K562 (cell line): ENCODE results near the gene CRAT. TPM values are rescaled to one million over a fixed set of nuclear protein-coding genes. Genes with fewer than 3 reads are reported as not detected.

Experiments
- ATF1 ChIP-seq, 2 experiments: fragments of 450-650 bp in 1 of 2; IDR thresholded peaks; 2 replicates each; pipeline ENCODE4 v1.6.1; 2016; ENCODE audit warnings: missing compliant biosample characterization in 1 of 2, missing genetic modification characterization in 1 of 2
- EGR1 ChIP-seq: fragments of 450-650 bp; conservative IDR thresholded peaks from 2 replicates; pipeline ENCODE4 v1.6.1; 2017; ENCODE audit warnings: mild to moderate bottlenecking
- GTF2F1 ChIP-seq: IDR thresholded peaks from 2 replicates; pipeline ENCODE4 v1.6.1; 2011; ENCODE audit warnings: low read depth, low read length, improper control_type of control experiment
- POLR2AphosphoS5 ChIP-seq: IDR thresholded peaks from 2 replicates; pipeline ENCODE4 v1.6.1; 2011; ENCODE audit warnings: mild to moderate bottlenecking, low read depth, low read length, moderate library complexity; ENCODE audit not compliant: control insufficient read depth, insufficient read depth
- PTTG1 ChIP-seq: fragments of 450-650 bp; IDR thresholded peaks from 2 replicates; pipeline ENCODE4 v1.6.1; 2016; ENCODE audit warnings: low read depth, mild to moderate bottlenecking, missing genetic modification characterization, missing compliant biosample characterization
- RBM34 ChIP-seq: fragments of 200-400 bp; formaldehyde crosslinking; IDR thresholded peaks from 2 replicates; pipeline ENCODE4 v1.6.1; 2018; ENCODE audit warnings: low read length, borderline replicate concordance; ENCODE audit not compliant: insufficient read depth
- SMARCA4 ChIP-seq: fragments of 450-650 bp; IDR thresholded peaks from 2 replicates; pipeline ENCODE4 v1.6.1; 2016
- TCFL5 ChIP-seq: fragments of 250-450 bp; sonication (Bioruptor Pico); conservative IDR thresholded peaks from 2 replicates; pipeline ENCODE4 v1.6.1; 2021; ENCODE audit warnings: mild to moderate bottlenecking, moderate library complexity, matching md5 sums
- ZNF3 ChIP-seq: fragments of 250-450 bp; sonication (Bioruptor Pico); IDR thresholded peaks from 2 replicates; pipeline ENCODE4 v1.5.0; 2021; ENCODE audit warnings: mild to moderate bottlenecking, moderate library complexity
- ZNF77 ChIP-seq: fragments of 250-450 bp; sonication (Bioruptor Pico); IDR thresholded peaks from 2 replicates; pipeline ENCODE4 v1.5.0; 2020
- ZNF830 ChIP-seq: fragments of 250-450 bp; sonication (Bioruptor Pico); IDR thresholded peaks from 2 replicates; pipeline ENCODE4 v1.5.0; 2021; ENCODE audit warnings: mild to moderate bottlenecking
- polyA plus RNA-seq, 8 experiments: library from polyadenylated mRNA; depleted of rRNA in 4 of 8; stranded (reverse) in 5 of 8; unstranded in 3 of 8; fragments of >200 nt; fragmentation: Nextera tagmentation in 2 of 8; fragmentation: Illumina TruSeq in 1 of 8; extraction: Ambion mirVana in 2 of 8; extraction: Trizol in 1 of 8; gene quantifications; 2 replicates each; pipeline versions ENCODE4 v1.2.1 to v1.2.3, GENCODE V29; 2011 to 2014; ENCODE audit warnings: inconsistent platforms in 1 of 8, missing spikeins in 1 of 8
- total RNA-seq, 7 experiments: library from RNA; depleted of rRNA in 6 of 7; stranded (reverse); fragments of >200 nt in 6 of 7; fragmentation: Illumina TruSeq in 2 of 7; extraction: Trizol in 2 of 7; gene quantifications; 2 replicates each; pipeline versions ENCODE4 v1.2.1 to v1.2.3, GENCODE V29; 2011 to 2021; ENCODE audit warnings: low replicate concordance in 1 of 7
- TF ChIP-seq, protein P1 (sequence below): fragments of 450-650 bp; IDR thresholded peaks from 2 replicates; pipeline ENCODE4 v1.6.1; 2017; ENCODE audit warnings: antibody characterized with exemption, mild to moderate bottlenecking
- TF ChIP-seq, protein P2 (sequence below): fragments of 450-650 bp; IDR thresholded peaks from 2 replicates; pipeline ENCODE4 v1.6.1; 2016; ENCODE audit warnings: mild to moderate bottlenecking
- TF ChIP-seq, protein P3 (sequence below): fragments of 450-650 bp; IDR thresholded peaks from 2 replicates; pipeline ENCODE4 v1.7.1; 2018; ENCODE audit warnings: mild to moderate bottlenecking, low read depth; ENCODE audit not compliant: partially characterized antibody
- TF ChIP-seq, protein P4 (sequence below): sonication (generic); formaldehyde crosslinking; IDR thresholded peaks from 2 replicates; pipeline ENCODE4 v1.9.0; 2022; ENCODE audit warnings: mild to moderate bottlenecking, missing genetic modification reagents
- TF ChIP-seq, protein P5 (sequence below): fragments of 450-650 bp; IDR thresholded peaks from 2 replicates; pipeline ENCODE4 v1.6.1; 2016

CRAT gene
- total and polyA plus RNA-seq, 9 of the 15 experiments (the other 6 are each of a cell fraction or from before 2014, with no cell fraction given) = 0.20 to 13.8 (median 5.4) TPM

DNA sequence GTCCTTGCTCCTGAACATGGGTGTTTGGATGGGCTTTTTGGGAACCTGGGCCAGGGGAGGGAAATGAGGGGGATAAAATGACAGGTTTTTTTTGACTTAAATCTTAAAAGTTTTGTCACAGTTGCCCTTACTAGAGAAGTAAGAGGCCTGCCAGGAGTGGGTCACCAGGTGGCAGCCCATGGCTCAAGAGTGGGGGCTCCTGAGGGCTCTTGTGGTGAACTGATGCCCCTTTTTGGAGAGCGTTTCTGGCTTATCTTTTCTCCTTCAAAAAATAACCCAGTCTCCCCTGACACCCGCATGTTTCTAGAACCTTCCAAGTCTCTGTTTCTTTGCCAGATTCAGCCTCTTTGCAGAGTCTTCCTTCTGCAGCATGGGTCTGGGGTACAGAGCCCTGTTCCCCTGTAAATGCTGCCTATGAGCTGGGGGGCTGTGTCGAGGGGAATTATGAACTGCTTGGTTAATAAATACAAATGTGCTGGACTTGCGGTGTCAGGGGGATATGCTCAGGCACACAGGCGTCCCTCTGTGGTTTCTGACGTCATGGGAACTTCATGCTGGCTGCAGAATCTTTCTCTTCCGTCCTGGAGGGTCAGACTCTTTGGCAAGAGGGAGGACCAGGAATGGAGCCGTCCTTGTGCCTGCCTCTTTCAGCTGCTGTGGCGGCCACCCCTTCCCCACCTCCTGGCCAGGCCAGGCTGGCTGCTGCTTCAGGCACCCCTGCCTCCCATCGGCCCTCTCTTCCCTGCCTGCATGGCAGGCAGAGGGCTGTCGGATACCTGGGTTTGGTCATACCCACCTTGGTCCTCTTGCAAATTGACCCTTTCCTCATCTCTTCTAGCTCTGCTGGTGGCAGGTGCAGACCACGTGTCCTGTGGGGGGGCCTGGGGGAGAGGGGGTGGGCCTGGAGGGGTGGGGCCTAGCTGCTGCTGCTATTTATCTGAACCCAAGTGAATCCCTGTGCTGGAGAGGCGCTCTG, 30.8 kb upstream of the CRAT start (continued):
- TF ChIP-seq, protein P1, sequence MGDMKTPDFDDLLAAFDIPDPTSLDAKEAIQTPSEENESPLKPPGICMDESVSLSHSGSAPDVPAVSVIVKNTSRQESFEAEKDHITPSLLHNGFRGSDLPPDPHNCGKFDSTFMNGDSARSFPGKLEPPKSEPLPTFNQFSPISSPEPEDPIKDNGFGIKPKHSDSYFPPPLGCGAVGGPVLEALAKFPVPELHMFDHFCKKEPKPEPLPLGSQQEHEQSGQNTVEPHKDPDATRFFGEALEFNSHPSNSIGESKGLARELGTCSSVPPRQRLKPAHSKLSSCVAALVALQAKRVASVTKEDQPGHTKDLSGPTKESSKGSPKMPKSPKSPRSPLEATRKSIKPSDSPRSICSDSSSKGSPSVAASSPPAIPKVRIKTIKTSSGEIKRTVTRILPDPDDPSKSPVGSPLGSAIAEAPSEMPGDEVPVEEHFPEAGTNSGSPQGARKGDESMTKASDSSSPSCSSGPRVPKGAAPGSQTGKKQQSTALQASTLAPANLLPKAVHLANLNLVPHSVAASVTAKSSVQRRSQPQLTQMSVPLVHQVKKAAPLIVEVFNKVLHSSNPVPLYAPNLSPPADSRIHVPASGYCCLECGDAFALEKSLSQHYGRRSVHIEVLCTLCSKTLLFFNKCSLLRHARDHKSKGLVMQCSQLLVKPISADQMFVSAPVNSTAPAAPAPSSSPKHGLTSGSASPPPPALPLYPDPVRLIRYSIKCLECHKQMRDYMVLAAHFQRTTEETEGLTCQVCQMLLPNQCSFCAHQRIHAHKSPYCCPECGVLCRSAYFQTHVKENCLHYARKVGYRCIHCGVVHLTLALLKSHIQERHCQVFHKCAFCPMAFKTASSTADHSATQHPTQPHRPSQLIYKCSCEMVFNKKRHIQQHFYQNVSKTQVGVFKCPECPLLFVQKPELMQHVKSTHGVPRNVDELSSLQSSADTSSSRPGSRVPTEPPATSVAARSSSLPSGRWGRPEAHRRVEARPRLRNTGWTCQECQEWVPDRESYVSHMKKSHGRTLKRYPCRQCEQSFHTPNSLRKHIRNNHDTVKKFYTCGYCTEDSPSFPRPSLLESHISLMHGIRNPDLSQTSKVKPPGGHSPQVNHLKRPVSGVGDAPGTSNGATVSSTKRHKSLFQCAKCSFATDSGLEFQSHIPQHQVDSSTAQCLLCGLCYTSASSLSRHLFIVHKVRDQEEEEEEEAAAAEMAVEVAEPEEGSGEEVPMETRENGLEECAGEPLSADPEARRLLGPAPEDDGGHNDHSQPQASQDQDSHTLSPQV = peak; percentile 22; the same call in 1 of the 2 replicates
- no peak for TF ChIP-seq EGR1
- no peak for TF ChIP-seq ZNF3 (CRISPR knock-in tag)
- TF ChIP-seq, protein P2, sequence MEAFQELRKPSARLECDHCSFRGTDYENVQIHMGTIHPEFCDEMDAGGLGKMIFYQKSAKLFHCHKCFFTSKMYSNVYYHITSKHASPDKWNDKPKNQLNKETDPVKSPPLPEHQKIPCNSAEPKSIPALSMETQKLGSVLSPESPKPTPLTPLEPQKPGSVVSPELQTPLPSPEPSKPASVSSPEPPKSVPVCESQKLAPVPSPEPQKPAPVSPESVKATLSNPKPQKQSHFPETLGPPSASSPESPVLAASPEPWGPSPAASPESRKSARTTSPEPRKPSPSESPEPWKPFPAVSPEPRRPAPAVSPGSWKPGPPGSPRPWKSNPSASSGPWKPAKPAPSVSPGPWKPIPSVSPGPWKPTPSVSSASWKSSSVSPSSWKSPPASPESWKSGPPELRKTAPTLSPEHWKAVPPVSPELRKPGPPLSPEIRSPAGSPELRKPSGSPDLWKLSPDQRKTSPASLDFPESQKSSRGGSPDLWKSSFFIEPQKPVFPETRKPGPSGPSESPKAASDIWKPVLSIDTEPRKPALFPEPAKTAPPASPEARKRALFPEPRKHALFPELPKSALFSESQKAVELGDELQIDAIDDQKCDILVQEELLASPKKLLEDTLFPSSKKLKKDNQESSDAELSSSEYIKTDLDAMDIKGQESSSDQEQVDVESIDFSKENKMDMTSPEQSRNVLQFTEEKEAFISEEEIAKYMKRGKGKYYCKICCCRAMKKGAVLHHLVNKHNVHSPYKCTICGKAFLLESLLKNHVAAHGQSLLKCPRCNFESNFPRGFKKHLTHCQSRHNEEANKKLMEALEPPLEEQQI = no peak
- TF ChIP-seq ZNF830 (CRISPR knock-in tag) = no peak
- TF ChIP-seq GTF2F1 = no peak
- no peak for TF ChIP-seq POLR2AphosphoS5
- TF ChIP-seq, protein P3, sequence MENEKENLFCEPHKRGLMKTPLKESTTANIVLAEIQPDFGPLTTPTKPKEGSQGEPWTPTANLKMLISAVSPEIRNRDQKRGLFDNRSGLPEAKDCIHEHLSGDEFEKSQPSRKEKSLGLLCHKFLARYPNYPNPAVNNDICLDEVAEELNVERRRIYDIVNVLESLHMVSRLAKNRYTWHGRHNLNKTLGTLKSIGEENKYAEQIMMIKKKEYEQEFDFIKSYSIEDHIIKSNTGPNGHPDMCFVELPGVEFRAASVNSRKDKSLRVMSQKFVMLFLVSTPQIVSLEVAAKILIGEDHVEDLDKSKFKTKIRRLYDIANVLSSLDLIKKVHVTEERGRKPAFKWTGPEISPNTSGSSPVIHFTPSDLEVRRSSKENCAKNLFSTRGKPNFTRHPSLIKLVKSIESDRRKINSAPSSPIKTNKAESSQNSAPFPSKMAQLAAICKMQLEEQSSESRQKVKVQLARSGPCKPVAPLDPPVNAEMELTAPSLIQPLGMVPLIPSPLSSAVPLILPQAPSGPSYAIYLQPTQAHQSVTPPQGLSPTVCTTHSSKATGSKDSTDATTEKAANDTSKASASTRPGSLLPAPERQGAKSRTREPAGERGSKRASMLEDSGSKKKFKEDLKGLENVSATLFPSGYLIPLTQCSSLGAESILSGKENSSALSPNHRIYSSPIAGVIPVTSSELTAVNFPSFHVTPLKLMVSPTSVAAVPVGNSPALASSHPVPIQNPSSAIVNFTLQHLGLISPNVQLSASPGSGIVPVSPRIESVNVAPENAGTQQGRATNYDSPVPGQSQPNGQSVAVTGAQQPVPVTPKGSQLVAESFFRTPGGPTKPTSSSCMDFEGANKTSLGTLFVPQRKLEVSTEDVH = no peak
- TF ChIP-seq, protein P4, sequence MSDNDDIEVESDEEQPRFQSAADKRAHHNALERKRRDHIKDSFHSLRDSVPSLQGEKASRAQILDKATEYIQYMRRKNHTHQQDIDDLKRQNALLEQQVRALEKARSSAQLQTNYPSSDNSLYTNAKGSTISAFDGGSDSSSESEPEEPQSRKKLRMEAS = peak; percentile 52; the same call in 1 of the 2 replicates
- TF ChIP-seq PTTG1 (tag) = no peak
- TF ChIP-seq ZNF77 (CRISPR knock-in tag) = no peak
- TF ChIP-seq, protein P5, sequence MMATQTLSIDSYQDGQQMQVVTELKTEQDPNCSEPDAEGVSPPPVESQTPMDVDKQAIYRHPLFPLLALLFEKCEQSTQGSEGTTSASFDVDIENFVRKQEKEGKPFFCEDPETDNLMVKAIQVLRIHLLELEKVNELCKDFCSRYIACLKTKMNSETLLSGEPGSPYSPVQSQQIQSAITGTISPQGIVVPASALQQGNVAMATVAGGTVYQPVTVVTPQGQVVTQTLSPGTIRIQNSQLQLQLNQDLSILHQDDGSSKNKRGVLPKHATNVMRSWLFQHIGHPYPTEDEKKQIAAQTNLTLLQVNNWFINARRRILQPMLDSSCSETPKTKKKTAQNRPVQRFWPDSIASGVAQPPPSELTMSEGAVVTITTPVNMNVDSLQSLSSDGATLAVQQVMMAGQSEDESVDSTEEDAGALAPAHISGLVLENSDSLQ = no peak
- TF ChIP-seq TCFL5 (CRISPR knock-in tag) = no peak
- no peak for TF ChIP-seq RBM34
- no peak for TF ChIP-seq SMARCA4
- TF ChIP-seq ATF1 (CRISPR knock-in tag; IDR thresholded peaks at IDR 0.05) = no peak
- peak; percentile 69 for TF ChIP-seq ATF1 (tag; IDR thresholded peaks at IDR 0.05)
